Karpas-422 (cell line): ENCODE measurements around the gene HOXC9. TPM values are rescaled to one million over a fixed set of nuclear protein-coding genes. Genes with fewer than 3 reads are reported as not detected.

ENCODE experiments used
- DNase-seq: peaks from one replicate; pipeline ENCODE4 v3.0.0-alpha.2; 2015
- H2AFZ ChIP-seq: fragments of 200-600 bp; sonication (generic); 2 replicates; pipeline ENCODE4 v1.6.1; 2014; ENCODE audit warnings: antibody characterized with exemption, low read length, mixed read lengths
- H3K27ac ChIP-seq: fragments of 200-600 bp; sonication (generic); 2 replicates; pipeline ENCODE4 v1.5.1; 2014; ENCODE audit warnings: mild to moderate bottlenecking, low read length, moderate library complexity
- H3K27me3 ChIP-seq: fragments of 200-600 bp; sonication (generic); 2 replicates; pipeline ENCODE4 v1.6.1; 2014; ENCODE audit warnings: low read length, mixed read lengths
- H3K36me3 ChIP-seq: fragments of 200-600 bp; sonication (generic); 2 replicates; pipeline ENCODE4 v1.6.1; 2014; ENCODE audit warnings: low read length, mixed read lengths; ENCODE audit not compliant: insufficient read depth
- H3K4me1 ChIP-seq: fragments of 200-600 bp; sonication (generic); 2 replicates; pipeline ENCODE4 v1.6.1; 2014; ENCODE audit warnings: mild to moderate bottlenecking, low read length, mixed read lengths
- H3K4me2 ChIP-seq: fragments of 200-600 bp; sonication (generic); 2 replicates; pipeline ENCODE4 v1.6.1; 2014; ENCODE audit warnings: low read length, low read depth, mild to moderate bottlenecking; ENCODE audit not compliant: poor library complexity, severe bottlenecking
- H3K4me3 ChIP-seq: fragments of 200-600 bp; sonication (generic); 2 replicates; pipeline ENCODE4 v1.5.1; 2014; ENCODE audit warnings: mild to moderate bottlenecking, antibody characterized with exemption, low read length, mixed read lengths
- H3K79me2 ChIP-seq: fragments of 200-600 bp; sonication (generic); 2 replicates; pipeline ENCODE4 v1.6.1; 2014; ENCODE audit warnings: mild to moderate bottlenecking, low read length, mixed read lengths
- H3K9ac ChIP-seq: fragments of 200-600 bp; sonication (generic); 2 replicates; pipeline ENCODE4 v1.6.0; 2014; ENCODE audit warnings: low read length
- H3K9me2 ChIP-seq: fragments of 200-600 bp; sonication (generic), shearing (Covaris generic); replicated peaks from 2 replicates; pipeline ENCODE4 v1.6.0; 2014; ENCODE audit warnings: mild to moderate bottlenecking, low read length, moderate library complexity; ENCODE audit not compliant: insufficient read depth
- H3K9me3 ChIP-seq: fragments of 300-700, 200-600 bp; sonication (generic); 2 replicates; pipeline ENCODE4 v1.6.1; 2014; ENCODE audit warnings: low read length, mixed read lengths
- H4K20me1 ChIP-seq: fragments of 200-600 bp; sonication (generic); 2 replicates; pipeline ENCODE4 v1.6.1; 2014; ENCODE audit warnings: mild to moderate bottlenecking, antibody characterized with exemption, low read length, low read depth; ENCODE audit not compliant: insufficient read depth
- total RNA-seq: library from RNA; depleted of rRNA; stranded (reverse); fragments of >200 nt; shearing (Covaris generic); gene quantifications from 2 replicates; pipeline ENCODE4 v1.2.3, GENCODE V29; 2014; ENCODE audit warnings: low replicate concordance

HOXC9 gene
- total RNA-seq, 1 experiment from 2014 or later, result not detected

GRCh38 chr12:54037360-54038283 is 37.7 kb downstream of the HOXC9 start:
- no peak overlapping the region for H3K9ac ChIP-seq
- H3K9me2 ChIP-seq, result no peaks in the 10 kb centered on the region
- no peaks in the 10 kb centered on the region for H3K9me3 ChIP-seq
- H3K36me3 ChIP-seq, result no peaks in the 10 kb centered on the region
- H3K4me2 ChIP-seq, result no peak overlapping the region
- no peaks in the 10 kb centered on the region for H4K20me1 ChIP-seq
- H3K4me3 ChIP-seq, result no peak overlapping the region
- no peak overlapping the region for H3K27ac ChIP-seq
- H3K79me2 ChIP-seq, result no peaks in the 10 kb centered on the region
- peaks cover 38% of the 10 kb centered on the region for H3K4me1 ChIP-seq
- H2AFZ ChIP-seq, result no peak overlapping the region
- no peaks in the 10 kb centered on the region for H3K27me3 ChIP-seq
- DNase-seq, result no peak

GRCh38 chr12:54038284-54038870 is 38.4 kb downstream of the HOXC9 start:
- Histone ChIP-seq H4K20me1 (no peaks in the 10 kb centered on the region), H3K4me3 (no peak overlapping the region), H3K9me3 (no peaks in the 10 kb centered on the region), H3K27me3 (no peaks in the 10 kb centered on the region), H3K9ac (no peak overlapping the region), H3K36me3 (no peaks in the 10 kb centered on the region), H3K9me2 (no peaks in the 10 kb centered on the region), H2AFZ (no peak overlapping the region), H3K4me2 (no peak overlapping the region), H3K27ac (no peak overlapping the region), H3K4me1 (peaks cover 32% of the 10 kb centered on the region), H3K79me2 (no peaks in the 10 kb centered on the region)
- DNase-seq, result no peak

- Histone ChIP-seq H3K4me1 (peaks cover 32% of the 10 kb centered on the region), H3K9me3 (no peaks in the 10 kb centered on the region), H3K27ac (no peak overlapping the region), H3K9ac (no peak overlapping the region), H3K36me3 (no peaks in the 10 kb centered on the region), H3K79me2 (no peaks in the 10 kb centered on the region), H2AFZ (no peak overlapping the region), H3K4me3 (no peak overlapping the region), H3K27me3 (no peaks in the 10 kb centered on the region), H3K4me2 (no peak overlapping the region), H4K20me1 (no peaks in the 10 kb centered on the region), H3K9me2 (no peaks in the 10 kb centered on the region)
- DNase-seq, result no peak
Measured at GRCh38 chr12:54038871-54039414, 39.0 kb downstream of the HOXC9 start.

- Histone ChIP-seq H3K27me3 (no peaks in the 10 kb centered on the region), H2AFZ (peak overlapping the region; percentile 41; the same call in 1 of the 2 replicates), H3K36me3 (no peaks in the 10 kb centered on the region), H3K9me2 (no peaks in the 10 kb centered on the region), H3K27ac (no peak overlapping the region), H3K9me3 (no peaks in the 10 kb centered on the region), H3K4me3 (no peak overlapping the region), H4K20me1 (no peaks in the 10 kb centered on the region), H3K9ac (no peak overlapping the region), H3K79me2 (no peaks in the 10 kb centered on the region), H3K4me2 (peak overlapping the region; percentile 36), H3K4me1 (peaks cover 31% of the 10 kb centered on the region)
- no peak for DNase-seq
Measured at GRCh38 chr12:54039417-54040147, 39.6 kb downstream of the HOXC9 start.

- Histone ChIP-seq H3K4me1 (peaks cover 25% of the 10 kb centered on the region), H3K4me2 (peak overlapping the region; percentile 36)
- peak; percentile 78 for DNase-seq
Measured at GRCh38 chr12:54040148-54040494, 40.2 kb downstream of the HOXC9 start.

GRCh38 chr12:54040648-54041047 is 40.7 kb downstream of the HOXC9 start:
- H3K4me2 ChIP-seq, result peak overlapping the region; percentile 36
- no peaks in the 10 kb centered on the region for H3K79me2 ChIP-seq
- H3K9ac ChIP-seq, result no peak overlapping the region
- no peaks in the 10 kb centered on the region for H3K9me3 ChIP-seq
- H4K20me1 ChIP-seq, result no peaks in the 10 kb centered on the region
- no peak for DNase-seq
- H3K9me2 ChIP-seq, result no peaks in the 10 kb centered on the region
- peak overlapping the region; percentile 46 for H2AFZ ChIP-seq
- no peaks in the 10 kb centered on the region for H3K36me3 ChIP-seq
- peaks cover 25% of the 10 kb centered on the region for H3K4me1 ChIP-seq
- no peak overlapping the region for H3K4me3 ChIP-seq
- no peaks in the 10 kb centered on the region for H3K27me3 ChIP-seq
- H3K27ac ChIP-seq, result no peak overlapping the region

More at GRCh38 chr12:54040148-54040494, 40.2 kb downstream of the HOXC9 start:
- no peak overlapping the region for H3K9ac ChIP-seq
- H3K27me3 ChIP-seq, result no peaks in the 10 kb centered on the region
- H3K79me2 ChIP-seq, result no peaks in the 10 kb centered on the region
- no peaks in the 10 kb centered on the region for H4K20me1 ChIP-seq
- H3K9me3 ChIP-seq, result no peaks in the 10 kb centered on the region
- no peaks in the 10 kb centered on the region for H3K36me3 ChIP-seq
- peak overlapping the region; percentile 46 for H2AFZ ChIP-seq
- H3K4me3 ChIP-seq, result no peak overlapping the region
- no peaks in the 10 kb centered on the region for H3K9me2 ChIP-seq
- H3K27ac ChIP-seq, result no peak overlapping the region

GRCh38 chr12:54041097-54041690 is 41.2 kb downstream of the HOXC9 start:
- Histone ChIP-seq H3K9ac (no peak overlapping the region), H3K4me2 (no peak overlapping the region), H3K9me2 (no peaks in the 10 kb centered on the region), H3K4me1 (peaks cover 25% of the 10 kb centered on the region), H3K4me3 (no peak overlapping the region), H3K79me2 (no peaks in the 10 kb centered on the region), H3K27me3 (no peaks in the 10 kb centered on the region), H3K9me3 (no peaks in the 10 kb centered on the region), H2AFZ (no peak overlapping the region), H3K27ac (no peak overlapping the region), H4K20me1 (no peaks in the 10 kb centered on the region), H3K36me3 (no peaks in the 10 kb centered on the region)
- no peak for DNase-seq
